ENCODE measurements around the gene HS1BP3. TPM values are rescaled to one million over a fixed set of nuclear protein-coding genes. Genes with fewer than 3 reads are reported as not detected.
A peak's percentile ranks its signal among the peaks of the same experiment; 100 is the strongest.

HS1BP3 gene
- total RNA-seq, 1 donor from 2014 or later, result 10.0 TPM

GRCh38 chr2:20617892-20618467 is 32.9 kb downstream of the HS1BP3 start:
- H3K9me3 ChIP-seq (ENCODE audit: low read depth), result no peaks in the 10 kb centered on the region
- H3K4me3 ChIP-seq, result no peak overlapping the region
- DNase-seq (ENCODE audit: low spot score), result peak; percentile 25
- Mint-ChIP-seq H3K27me3 (ENCODE audit: insufficient read depth, low read depth) (peaks cover 2% of the 10 kb centered on the region), H3K4me3 (no peak overlapping the region), H3K9me3 (no peaks in the 10 kb centered on the region), H3K4me1 (peaks cover 81% of the 10 kb centered on the region), H3K27ac (peak overlapping the region; percentile 63), H3K36me3 (peaks cover 9% of the 10 kb centered on the region)
- H3K4me2 ChIP-seq, result no peak overlapping the region
- H3K9ac ChIP-seq, result no peak overlapping the region
- H3K27me3 ChIP-seq, result peaks cover under 1% of the 10 kb centered on the region
- H3K36me3 ChIP-seq, result no peaks in the 10 kb centered on the region
- peaks cover 11% of the 10 kb centered on the region for H4K20me1 ChIP-seq (ENCODE audit: low read depth)
- H3K79me2 ChIP-seq (ENCODE audit: low read depth), result no peaks in the 10 kb centered on the region
- no peak overlapping the region for H3K27ac ChIP-seq
- TF ChIP-seq CTCF (IDR thresholded peaks at IDR 0.05), result no peak
- no peak for TF ChIP-seq EZH2 (IDR thresholded peaks at IDR 0.05)
- no peak for TF ChIP-seq EZH2phosphoT487 (IDR thresholded peaks at IDR 0.05)
- peaks cover 45% of the 10 kb centered on the region for H3K4me1 ChIP-seq
- peaks cover 17% of the 10 kb centered on the region for H3F3A ChIP-seq (ENCODE audit: low read depth)
- no peak overlapping the region for H2AFZ ChIP-seq (replicated peaks)

GRCh38 chr2:20617081-20617575 is 33.8 kb downstream of the HS1BP3 start:
- no peak overlapping the region for H3K4me3 Mint-ChIP-seq
- H3K27me3 Mint-ChIP-seq (ENCODE audit: insufficient read depth, low read depth), result peaks cover 2% of the 10 kb centered on the region
- peaks cover 11% of the 10 kb centered on the region for H4K20me1 ChIP-seq (ENCODE audit: low read depth)
- no peak overlapping the region for H2AFZ ChIP-seq (replicated peaks)
- no peak overlapping the region for H3K4me3 ChIP-seq
- H3K4me1 Mint-ChIP-seq, result peaks cover 80% of the 10 kb centered on the region
- peak overlapping the region; percentile 11 for H3K4me2 ChIP-seq
- no peaks in the 10 kb centered on the region for H3K79me2 ChIP-seq (ENCODE audit: low read depth)
- H3K27ac ChIP-seq, result no peak overlapping the region
- H3K27ac Mint-ChIP-seq, result no peak overlapping the region
- no peaks in the 10 kb centered on the region for H3K9me3 ChIP-seq (ENCODE audit: low read depth)
- peaks cover 9% of the 10 kb centered on the region for H3K36me3 Mint-ChIP-seq
- no peak overlapping the region for H3K9ac ChIP-seq
- H3K36me3 ChIP-seq, result no peaks in the 10 kb centered on the region
- H3K9me3 Mint-ChIP-seq, result no peaks in the 10 kb centered on the region
- H3K27me3 ChIP-seq, result peaks cover 9% of the 10 kb centered on the region
- H3F3A ChIP-seq (ENCODE audit: low read depth), result peaks cover 17% of the 10 kb centered on the region
- peak; percentile 60 for DNase-seq (ENCODE audit: low spot score)
- no peak for TF ChIP-seq EZH2phosphoT487 (IDR thresholded peaks at IDR 0.05)
- no peak for TF ChIP-seq CTCF (IDR thresholded peaks at IDR 0.05)
- TF ChIP-seq EZH2 (IDR thresholded peaks at IDR 0.05), result no peak
- H3K4me1 ChIP-seq, result peaks cover 45% of the 10 kb centered on the region

- no peaks in the 10 kb centered on the region for H3K79me2 ChIP-seq (ENCODE audit: low read depth)
- H3K4me3 ChIP-seq, result no peak overlapping the region
- no peak overlapping the region for H3K4me3 Mint-ChIP-seq
- peaks cover 11% of the 10 kb centered on the region for H4K20me1 ChIP-seq (ENCODE audit: low read depth)
- peak overlapping the region; percentile 65 for H3K27ac Mint-ChIP-seq
- no peak overlapping the region for H3K9ac ChIP-seq
- TF ChIP-seq EZH2 (IDR thresholded peaks at IDR 0.05) (no peak), EZH2phosphoT487 (IDR thresholded peaks at IDR 0.05) (no peak), CTCF (IDR thresholded peaks at IDR 0.05) (no peak)
- peaks cover 9% of the 10 kb centered on the region for H3K36me3 Mint-ChIP-seq
- H3K4me1 Mint-ChIP-seq, result peaks cover 75% of the 10 kb centered on the region
- H3K9me3 Mint-ChIP-seq, result no peaks in the 10 kb centered on the region
- DNase-seq (ENCODE audit: low spot score), result no peak
- H3K4me1 ChIP-seq, result peaks cover 38% of the 10 kb centered on the region
- peaks cover 14% of the 10 kb centered on the region for H3K27me3 ChIP-seq
- H3K36me3 ChIP-seq, result no peaks in the 10 kb centered on the region
- H3F3A ChIP-seq (ENCODE audit: low read depth), result peaks cover 17% of the 10 kb centered on the region
- no peak overlapping the region for H3K27ac ChIP-seq
- H2AFZ ChIP-seq (replicated peaks), result no peak overlapping the region
- H3K9me3 ChIP-seq (ENCODE audit: low read depth), result no peaks in the 10 kb centered on the region
- H3K27me3 Mint-ChIP-seq (ENCODE audit: insufficient read depth, low read depth), result peaks cover 3% of the 10 kb centered on the region
- peak overlapping the region; percentile 11 for H3K4me2 ChIP-seq
Measured at GRCh38 chr2:20616341-20616871, 34.5 kb downstream of the HS1BP3 start.

All from neural progenitor cell (in vitro differentiated cells).